DOHH2 (cell line): ENCODE data around the gene ZNF296.
"Not testable (repeated sequence)": the region's sequence is repeated elsewhere in the genome, so short reads cannot be mapped to it uniquely, and the experiment has no call there.

Experiments used
- CTCF ChIP-seq: fragments of 200-600 bp; sonication (generic); IDR thresholded peaks from one replicate; pipeline ENCODE4 v1.5.1; 2014; ENCODE audit warnings: antibody characterized with exemption, mild to moderate bottlenecking, low read depth, low read length; ENCODE audit not compliant: poor library complexity, severe bottlenecking
- EZH2phosphoT487 ChIP-seq: fragments of 200-600 bp; sonication (generic); IDR thresholded peaks from 2 replicates; pipeline ENCODE4 v1.6.1; 2017; ENCODE audit warnings: borderline replicate concordance, mild to moderate bottlenecking, antibody characterized with exemption, low read length, moderate library complexity, mixed read lengths

DNA sequence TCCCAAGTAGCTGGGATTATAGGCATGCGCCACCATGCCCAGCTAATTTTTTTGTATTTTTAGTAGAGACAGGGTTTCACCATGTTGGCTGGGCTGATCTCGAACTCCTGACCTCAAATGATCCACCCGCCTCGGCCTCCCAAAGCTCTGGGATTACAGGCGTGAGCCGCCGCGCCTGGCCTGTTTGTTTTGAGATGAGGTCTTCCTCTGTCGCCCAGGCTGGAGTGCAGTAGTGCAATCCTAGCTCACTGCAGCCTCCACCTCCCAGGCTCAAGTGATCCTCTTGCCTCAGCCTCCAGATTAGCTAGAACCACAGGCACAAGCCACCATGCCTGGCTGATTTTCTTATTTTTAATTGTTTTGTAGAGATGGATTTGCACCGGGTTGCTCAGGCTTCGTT lies 30.1 kb upstream of the ZNF296 start:
- TF ChIP-seq CTCF, EZH2phosphoT487: not testable (repeated sequence)
